ENCODE measurements around the gene MBP.

- no peak for TF ChIP-seq CTCF (IDR thresholded peaks at IDR 0.05)
- TF ChIP-seq POLR2A (IDR thresholded peaks at IDR 0.05): no peak
These were observed 67.2 kb downstream of the MBP start for GRCh38 chr18:77065221-77065981.
